AG04449 (cell line): ENCODE measurements around the gene OR6K6.

Experiments
- CTCF ChIA-PET: fragments of 350-600 bp; formaldehyde crosslinking; extraction: SDS; loops from one replicate; lab custom pipeline; 2021; ENCODE audit warnings: antibody characterized with exemption; lab: Yijun Ruan, JAX
- POLR2A ChIA-PET: fragments of 400-600, 350-600 bp; formaldehyde crosslinking; extraction: SDS; loops from one replicate; lab custom pipeline; 2020; ENCODE audit warnings: antibody characterized with exemption, inconsistent platforms; lab: Yijun Ruan, JAX
- DNase-seq: peaks from one replicate; pipeline ENCODE4 v3.0.0-alpha.2; 2010; ENCODE audit warnings: low read depth, low spot score
- H3K4me3 ChIP-seq: 2 replicates; pipeline ENCODE4 v1.5.1; 2011; ENCODE audit warnings: low read depth, mild to moderate bottlenecking, control low read depth, low read length
- TF ChIP-seq, protein P1 (sequence below): IDR thresholded peaks from one replicate; pipeline ENCODE4 v1.5.1; 2011; ENCODE audit warnings: mild to moderate bottlenecking, moderate library complexity, low read length, control low read depth, inconsistent platforms; ENCODE audit not compliant: insufficient read depth; ENCODE audit errors: missing control alignments

Gene OR6K6

DNA sequence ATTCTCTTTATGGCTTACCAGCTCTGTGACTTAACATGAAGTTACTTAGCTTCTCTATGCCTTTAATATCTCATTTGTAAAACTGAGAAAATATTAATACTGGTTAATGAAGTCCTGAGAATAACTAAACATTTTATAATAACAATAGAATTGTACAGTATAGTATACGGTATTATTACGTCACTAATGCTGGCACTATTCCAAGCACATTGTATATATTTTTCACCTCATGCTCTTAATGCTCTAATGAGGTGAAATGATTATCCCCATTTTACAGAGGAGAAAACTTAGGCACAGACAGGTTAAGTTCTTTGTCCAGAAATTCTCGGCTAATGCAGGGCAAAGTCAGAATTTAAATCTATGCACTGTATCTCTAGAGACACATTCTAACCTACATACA lies 34.9 kb upstream of the OR6K6 start:
- POLR2A ChIA-PET: no interaction called here
- DNase-seq: no peak
- TF ChIP-seq, protein P1, sequence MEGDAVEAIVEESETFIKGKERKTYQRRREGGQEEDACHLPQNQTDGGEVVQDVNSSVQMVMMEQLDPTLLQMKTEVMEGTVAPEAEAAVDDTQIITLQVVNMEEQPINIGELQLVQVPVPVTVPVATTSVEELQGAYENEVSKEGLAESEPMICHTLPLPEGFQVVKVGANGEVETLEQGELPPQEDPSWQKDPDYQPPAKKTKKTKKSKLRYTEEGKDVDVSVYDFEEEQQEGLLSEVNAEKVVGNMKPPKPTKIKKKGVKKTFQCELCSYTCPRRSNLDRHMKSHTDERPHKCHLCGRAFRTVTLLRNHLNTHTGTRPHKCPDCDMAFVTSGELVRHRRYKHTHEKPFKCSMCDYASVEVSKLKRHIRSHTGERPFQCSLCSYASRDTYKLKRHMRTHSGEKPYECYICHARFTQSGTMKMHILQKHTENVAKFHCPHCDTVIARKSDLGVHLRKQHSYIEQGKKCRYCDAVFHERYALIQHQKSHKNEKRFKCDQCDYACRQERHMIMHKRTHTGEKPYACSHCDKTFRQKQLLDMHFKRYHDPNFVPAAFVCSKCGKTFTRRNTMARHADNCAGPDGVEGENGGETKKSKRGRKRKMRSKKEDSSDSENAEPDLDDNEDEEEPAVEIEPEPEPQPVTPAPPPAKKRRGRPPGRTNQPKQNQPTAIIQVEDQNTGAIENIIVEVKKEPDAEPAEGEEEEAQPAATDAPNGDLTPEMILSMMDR: no peak
- CTCF ChIA-PET: no interaction called here
- no peak overlapping the region for H3K4me3 ChIP-seq

DNA sequence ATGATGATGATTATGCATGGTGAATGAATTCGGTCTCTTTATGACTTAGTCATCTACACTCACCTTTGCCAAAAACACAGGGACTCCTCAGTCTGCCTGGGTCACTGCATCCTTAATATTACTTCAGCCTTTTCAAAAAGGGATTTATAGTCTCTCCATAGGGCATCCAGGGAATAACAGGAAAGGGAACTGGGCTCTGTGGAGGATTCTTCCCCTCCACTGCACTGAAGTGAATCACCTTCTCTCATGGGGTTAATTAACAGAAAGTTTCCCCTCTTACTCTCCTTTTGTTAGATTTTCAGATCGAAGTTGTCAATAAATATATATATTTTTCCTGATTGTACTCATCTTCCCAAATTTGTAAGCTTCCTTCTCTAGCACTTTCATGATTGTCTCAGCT lies 33.9 kb upstream of the OR6K6 start, which contains the start of gene OR6K3:
Gene OR6K3 (minus strand): TSS at position 101 of the 400 bp plus-strand sequence. CDS start 2,605 bp downstream, outside the sequence.
- ChIA-PET POLR2A (no interaction called here), CTCF (no interaction called here)
- DNase-seq: no peak
- TF ChIP-seq, protein P1: no peak
- no peak within 1 kb of the TSS for H3K4me3 ChIP-seq

DNA sequence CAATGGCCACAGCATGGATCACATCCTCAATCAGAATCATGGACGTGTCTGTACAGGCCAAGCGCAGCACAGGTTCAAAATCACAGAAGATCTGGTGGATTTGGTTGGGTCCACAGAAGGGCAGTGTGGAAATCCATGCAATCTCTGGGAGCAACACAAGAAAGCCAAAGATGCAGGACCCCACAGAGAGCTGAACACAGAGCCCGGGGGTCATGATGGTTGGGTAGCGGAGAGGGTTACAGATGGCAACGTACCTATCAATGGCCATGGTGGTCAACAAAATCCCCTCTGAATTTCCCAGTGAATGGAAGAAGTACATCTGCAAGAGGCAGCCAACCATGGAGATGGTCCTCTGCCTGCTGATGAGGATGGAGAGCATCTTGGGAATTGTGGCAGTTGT lies 30.1 kb upstream of the OR6K6 start:
- no peak overlapping the region for H3K4me3 ChIP-seq
- no peak for DNase-seq
- TF ChIP-seq, protein P1: no peak
- POLR2A ChIA-PET: no interaction called here
- CTCF ChIA-PET: no interaction called here

DNA sequence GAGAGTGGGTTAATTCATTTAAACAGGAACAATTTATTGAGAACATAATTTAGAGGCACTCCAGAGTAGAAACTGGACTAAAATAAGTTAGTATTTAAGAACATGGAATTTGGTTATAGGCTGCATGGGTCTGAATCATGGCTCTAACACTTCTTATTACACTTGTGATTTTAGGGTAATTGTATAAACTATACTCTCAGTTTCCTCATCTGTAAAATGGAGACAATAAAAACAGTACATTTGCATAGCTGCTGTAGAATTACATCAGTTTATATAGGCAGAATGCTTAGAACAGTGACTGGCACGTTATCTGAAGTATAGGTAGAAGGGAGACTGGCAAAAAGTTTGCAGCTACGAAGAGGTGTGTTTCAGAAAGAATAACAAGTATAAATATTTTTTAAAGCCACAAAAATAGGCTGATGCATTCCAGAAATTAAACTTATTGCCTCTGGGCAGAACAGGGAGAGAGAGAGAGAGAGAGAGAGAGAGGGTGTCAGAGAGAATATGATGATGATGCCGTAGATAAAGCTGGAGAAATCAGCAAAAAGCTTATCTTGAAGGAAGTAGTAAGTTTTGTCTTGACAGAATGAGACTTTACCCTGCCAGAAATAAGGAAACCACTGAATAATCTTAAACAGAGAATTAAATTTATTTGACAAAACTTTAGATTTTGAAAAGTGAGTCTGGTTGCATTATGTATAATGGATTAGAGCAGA lies 25.9 kb upstream of the OR6K6 start:
- TF ChIP-seq, protein P1: no peak
- no peak for DNase-seq

DNA sequence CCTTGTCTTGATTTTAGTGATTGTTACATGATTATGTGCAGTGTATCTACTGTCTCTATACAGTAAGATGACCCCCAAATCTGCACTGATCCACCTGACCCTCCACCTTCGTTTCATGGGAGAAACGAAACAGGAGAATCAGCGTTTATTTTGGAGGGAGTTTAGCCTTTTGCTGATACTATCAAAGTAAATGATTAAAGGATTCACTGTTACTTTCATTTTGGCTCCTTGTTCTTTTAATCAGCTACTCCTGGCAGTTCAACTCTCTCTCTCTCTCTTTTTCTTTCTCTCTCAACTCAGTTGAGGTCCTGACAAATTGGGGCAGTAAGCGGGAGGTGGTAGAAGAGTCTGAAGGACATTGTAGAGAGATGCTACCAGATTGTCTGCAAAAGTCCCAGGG lies 24.1 kb upstream of the OR6K6 start:
- ChIA-PET CTCF (no interaction called here), POLR2A (no interaction called here)
- no peak for DNase-seq

More for the DNA sequence above, 25.9 kb upstream of the OR6K6 start:
- no peak overlapping the region for H3K4me3 ChIP-seq
- ChIA-PET POLR2A (no interaction called here), CTCF (no interaction called here)

DNA sequence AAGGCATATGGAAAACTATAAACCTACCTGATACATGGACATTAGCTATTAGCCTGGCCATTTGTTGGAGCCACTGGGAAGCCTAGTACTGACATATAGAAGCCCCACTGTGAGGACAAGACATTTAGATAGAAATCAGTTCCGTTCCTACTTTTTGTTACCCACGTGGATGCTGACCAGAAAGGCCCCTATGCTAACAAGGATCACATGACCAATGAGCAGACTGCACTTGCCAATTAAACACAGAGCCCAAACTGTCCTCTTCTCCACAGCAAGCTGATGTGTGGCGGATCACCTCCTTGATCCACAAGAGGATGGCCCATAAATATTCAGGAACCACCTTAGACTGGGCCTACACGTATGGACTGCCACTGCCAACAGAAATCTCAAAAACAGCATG lies 22.8 kb upstream of the OR6K6 start:
- POLR2A ChIA-PET: no interaction called here
- DNase-seq: no peak
- TF ChIP-seq, protein P1: no peak

More for the DNA sequence above, 24.1 kb upstream of the OR6K6 start:
- no peak overlapping the region for H3K4me3 ChIP-seq
- TF ChIP-seq, protein P1: no peak

More for the DNA sequence above, 22.8 kb upstream of the OR6K6 start:
- CTCF ChIA-PET: no interaction called here
- no peak overlapping the region for H3K4me3 ChIP-seq
